HG02852 (cell line): ENCODE data around the gene UMAD1.

Experiments
- ATAC-seq: cut with Tn5 transposase; IDR thresholded peaks from one replicate; pipeline ENCODE4 v1.9.1; 2021; ENCODE audit warnings: mild to moderate bottlenecking, moderate library complexity; ENCODE audit not compliant: unreplicated experiment

UMAD1 gene

DNA sequence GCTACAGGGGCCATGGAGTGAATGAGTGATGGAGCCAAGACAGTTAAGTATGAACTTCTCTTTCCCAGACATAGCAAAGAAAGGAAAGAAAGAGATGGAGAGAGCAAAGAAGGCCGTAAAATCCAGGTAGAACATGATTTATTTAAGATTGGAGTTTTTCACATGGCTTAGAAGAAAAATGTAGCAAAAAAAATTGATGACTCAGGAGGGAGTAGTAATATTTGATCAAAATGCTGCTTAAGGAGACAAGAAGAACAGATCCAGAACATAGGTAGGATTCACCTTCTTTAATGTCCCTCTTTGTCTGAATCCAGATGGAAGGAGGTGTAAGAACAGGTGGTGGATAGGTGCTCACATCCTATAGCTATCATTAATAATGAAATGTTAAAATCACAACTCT is 277.0 kb downstream of the UMAD1 start:
- ATAC-seq = no peak

DNA sequence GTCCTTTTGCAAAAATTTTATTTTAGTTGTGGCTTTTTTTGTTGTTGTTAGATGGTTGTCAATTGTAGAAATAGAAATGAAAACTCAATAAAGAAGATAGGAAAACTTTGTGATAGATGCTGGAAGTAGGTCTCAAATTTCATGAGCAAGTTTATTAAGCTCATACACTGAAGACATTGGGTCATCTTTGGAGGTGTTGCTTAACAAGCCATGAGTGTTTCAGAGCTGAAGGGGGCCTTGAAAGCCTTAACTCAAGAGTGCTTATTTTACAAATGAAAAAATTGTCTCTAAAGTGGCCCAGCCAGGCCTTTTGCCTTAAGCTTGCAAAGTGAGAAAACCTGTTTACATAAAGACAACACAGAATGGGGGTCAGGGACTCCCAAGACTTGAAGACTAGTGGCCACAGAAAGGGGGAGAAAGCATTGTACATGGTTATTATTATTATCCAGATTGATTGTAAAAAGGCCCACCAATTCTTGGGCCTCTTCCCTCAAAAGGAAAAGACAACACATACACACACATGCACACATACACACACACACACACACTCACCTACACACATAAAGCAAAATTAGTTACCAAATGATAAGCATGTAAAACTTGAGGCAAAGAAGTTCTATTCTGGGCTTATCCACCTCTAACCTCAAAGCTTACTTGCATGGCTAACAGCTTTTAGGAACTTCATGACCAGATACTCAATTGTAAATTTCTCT is 278.3 kb downstream of the UMAD1 start:
- peak; percentile 35 for ATAC-seq

DNA sequence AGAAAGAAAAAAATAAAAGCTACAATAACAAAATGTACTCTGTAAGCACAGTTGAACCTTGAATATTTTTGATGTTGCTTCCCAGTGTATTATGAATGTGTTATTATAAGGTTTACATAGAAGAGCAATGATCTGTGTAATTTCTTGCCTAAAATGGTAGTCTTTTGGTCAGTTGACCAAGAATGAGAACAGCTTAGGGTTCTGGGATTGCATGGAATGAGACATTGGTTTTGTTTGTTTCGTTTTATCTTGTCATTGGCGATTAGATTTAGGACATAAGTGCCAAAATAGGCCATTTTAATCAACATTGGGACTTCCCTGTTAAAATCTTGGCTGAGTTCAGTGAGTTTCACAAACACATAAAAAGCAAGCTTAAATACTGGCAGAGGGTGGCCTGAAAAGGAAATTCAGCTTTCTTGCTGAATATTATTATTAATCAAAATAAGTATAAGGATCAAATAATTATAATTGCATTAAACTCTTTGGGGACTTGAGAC is 278.9 kb downstream of the UMAD1 start:
- ATAC-seq = peak; percentile 33

DNA sequence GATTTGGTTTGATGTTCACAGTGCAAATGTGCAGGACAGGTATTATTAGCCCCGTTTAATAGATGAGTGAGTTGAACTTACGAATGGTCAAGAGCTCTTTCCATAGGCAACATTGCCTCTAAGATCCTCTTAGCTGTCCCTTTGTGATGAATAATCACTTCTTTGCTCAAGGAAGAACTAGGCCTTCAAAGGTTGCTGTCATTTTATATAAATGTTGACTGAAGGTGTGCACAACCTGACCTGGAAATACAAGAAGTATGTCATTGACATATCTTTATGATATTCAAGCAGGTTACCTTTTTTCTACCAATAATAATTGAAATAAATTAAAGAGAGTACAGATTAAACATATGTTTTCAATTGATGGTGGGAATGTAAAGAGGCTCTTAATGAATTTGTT is 279.5 kb downstream of the UMAD1 start:
- no peak for ATAC-seq

DNA sequence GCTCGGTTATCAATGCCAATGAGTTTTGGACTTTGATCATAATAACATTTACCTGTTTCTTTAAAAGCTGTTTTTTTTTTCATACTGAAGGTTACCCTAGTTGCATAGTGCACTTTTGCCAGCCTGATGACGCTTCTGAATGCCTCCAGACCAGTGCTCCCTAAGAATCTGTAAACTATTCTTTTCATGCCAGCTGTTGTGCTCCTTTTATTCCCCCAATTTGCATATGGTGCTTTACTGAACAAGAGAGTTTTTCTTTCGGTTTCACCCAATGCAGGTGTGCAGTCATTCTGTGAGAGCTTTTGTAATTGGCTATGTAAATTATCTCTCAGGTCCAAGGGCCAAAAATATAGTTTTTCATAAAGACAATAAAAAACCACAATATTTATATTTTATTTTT is 279.9 kb downstream of the UMAD1 start:
- peak; percentile 92 for ATAC-seq

DNA sequence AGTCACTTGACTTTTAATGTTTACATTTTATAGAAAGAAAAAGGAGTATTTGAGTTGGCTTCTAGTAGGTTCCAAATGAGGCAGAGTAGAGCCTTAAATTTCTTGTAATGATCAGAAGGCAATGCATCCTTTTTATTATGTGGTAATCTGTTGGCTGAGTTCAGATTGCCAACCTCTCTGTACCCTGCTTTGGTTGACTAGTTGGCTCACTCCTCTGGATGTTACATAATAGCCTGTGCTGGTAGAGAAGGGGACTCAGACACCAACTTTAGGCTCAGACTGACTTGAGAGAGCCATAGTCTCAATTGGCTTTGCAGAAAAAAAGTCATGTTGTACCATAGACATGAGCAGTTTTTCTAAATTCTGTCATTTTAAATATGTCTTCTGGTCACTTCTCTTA is 281.3 kb downstream of the UMAD1 start:
- ATAC-seq = no peak

DNA sequence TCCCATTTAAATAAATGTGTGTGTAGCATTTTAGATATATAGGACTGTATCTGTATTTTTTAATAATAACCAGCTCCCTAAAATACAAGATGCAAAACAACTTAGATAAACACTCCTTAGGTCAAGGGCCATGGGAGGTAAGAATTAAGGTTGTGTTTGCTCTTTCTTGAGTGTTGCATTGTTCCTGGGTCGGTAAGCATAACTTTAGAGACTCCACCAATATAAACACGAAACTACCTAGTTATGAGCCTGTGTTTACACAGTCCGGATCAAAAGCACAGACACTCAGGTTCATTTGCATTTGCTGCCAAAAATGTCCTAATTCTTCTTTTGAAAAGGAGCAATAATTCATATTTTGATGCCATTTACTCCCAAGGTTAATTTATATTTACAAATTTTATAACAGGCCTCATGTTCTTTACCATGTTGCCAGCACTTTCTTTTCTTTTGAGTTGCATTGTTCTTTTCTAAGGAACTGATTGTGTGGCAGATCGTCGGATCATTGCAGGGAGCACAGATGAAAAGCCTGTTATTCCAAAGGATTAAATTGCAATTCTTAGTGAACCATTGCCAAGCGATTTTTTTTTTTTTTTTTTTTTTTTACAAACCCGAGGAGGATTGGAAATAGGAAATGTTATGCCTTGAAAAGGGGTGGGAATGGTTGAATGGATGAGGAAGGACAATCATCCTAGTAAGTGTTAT is 282.3 kb downstream of the UMAD1 start:
- no peak for ATAC-seq

DNA sequence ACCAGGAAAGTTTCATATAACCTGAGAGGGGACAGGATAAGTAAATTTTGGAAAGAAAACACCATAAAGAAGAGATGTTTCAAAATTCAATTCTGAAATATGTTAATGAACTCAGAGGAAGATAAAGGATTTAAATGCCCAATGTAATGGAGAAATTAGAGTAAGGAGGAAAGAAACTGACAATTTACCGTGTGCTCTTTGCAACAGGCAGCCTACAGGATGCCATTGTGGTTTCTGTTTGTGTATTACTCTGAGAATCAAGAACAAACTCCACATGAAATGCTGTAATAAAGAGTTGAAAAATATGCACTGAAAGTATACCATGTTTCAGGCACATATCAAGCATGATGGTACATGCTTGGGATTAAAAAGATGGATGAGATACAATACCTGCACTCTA is 283.3 kb downstream of the UMAD1 start:
- no peak for ATAC-seq

DNA sequence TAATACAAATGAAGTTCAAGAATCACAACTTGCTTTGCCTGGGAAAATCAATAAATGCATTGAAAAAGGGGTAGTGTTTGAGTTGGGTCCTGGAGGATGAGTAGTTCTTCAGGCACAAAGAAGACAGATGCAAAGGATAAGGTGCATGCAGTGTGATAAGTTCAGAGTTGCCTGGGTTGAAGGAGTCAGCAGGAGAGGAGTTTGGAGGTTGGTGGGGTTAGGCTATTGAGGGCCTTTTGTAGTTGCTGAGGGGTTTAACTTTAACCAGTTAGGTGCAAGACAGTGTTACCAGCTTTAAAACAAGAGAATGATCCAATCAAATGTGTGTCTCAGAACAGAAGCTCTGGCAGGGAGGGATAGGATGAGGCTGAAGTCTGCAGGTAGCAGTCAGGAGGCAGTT is 283.8 kb downstream of the UMAD1 start:
- ATAC-seq = no peak
